Measurements from ENCODE around the gene RAP1A.

DNA sequence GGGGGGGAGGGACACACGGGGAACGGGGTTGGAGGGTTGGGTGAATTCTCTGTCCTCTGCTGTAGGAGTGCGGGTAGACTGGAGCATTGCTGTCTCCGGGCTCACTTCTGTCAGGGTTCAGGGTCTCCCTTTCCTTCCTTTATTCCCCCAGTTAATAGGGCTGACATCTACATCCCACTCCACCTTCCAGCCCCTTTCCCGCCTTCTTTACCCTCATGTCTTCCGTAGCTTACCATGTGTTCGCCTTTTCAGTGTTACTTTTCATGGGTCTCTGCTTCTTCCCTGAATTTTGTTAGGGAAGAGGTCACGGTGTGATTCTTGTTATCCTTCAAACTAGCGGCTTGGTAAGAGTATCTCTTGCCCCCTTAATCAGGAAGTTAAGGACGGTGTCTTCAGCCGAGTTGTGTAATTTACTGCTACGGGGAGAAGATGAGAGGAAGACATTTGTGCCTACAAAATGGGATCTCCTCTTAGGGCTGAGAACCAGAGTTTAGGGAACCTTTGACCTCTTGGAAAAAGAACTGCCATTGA, 917 bp downstream of the RAP1A start:
- no peak for TF ChIP-seq EZH2 (IDR thresholded peaks at IDR 0.05; ENCODE audit: insufficient read depth, poor library complexity, severe bottlenecking)
- TF ChIP-seq EZH2phosphoT487 (IDR thresholded peaks at IDR 0.05; ENCODE audit: insufficient read depth, low read depth) = no peak

All from GM23248 (cell line).